GM18511 (cell line): ENCODE measurements around the gene MARCHF7.

ENCODE experiments used
- ATAC-seq: cut with Tn5 transposase; IDR thresholded peaks from one replicate; pipeline ENCODE4 v1.9.1; 2021; ENCODE audit warnings: mild to moderate bottlenecking, moderate library complexity; ENCODE audit not compliant: unreplicated experiment

The MARCHF7 gene

DNA sequence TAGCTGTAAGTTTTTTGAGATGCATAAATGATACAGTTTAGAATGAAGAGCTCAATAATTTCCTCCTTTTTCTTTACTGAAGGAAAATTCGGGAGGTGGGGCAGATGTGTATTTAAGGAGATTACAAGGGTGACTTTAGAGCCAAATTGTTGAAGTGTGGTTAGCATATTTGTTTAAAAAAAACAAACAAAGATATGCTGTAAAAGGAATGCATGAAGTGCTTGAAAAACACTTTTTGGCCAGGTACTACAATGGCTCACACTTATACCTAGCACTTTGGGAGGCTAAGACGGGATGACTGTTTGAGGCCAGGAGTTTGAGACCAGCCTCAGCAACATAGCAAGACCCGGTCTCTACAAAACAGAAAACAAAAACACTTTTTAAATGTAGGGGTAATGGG, 47.3 kb downstream of the MARCHF7 start:
- no peak for ATAC-seq

DNA sequence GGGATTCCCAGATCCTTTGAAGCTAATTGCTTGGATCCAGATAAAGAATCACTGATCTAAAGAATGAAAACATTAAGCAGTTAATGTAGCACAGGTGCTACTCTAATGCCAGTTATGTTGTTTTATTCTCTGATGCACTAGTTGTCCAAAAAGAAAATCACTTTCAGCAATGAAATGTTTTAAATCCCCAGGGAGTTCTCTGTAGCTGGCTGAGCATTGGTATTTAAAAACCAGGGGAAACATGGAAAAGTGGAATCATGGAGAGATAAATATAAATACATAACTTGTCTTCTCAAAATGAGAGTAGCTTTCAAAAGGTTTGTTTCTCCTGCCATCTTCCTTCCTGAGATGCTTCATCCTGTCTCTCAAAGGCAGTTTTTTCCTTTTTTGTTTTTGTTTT, 48.0 kb downstream of the MARCHF7 start:
- ATAC-seq, result no peak

DNA sequence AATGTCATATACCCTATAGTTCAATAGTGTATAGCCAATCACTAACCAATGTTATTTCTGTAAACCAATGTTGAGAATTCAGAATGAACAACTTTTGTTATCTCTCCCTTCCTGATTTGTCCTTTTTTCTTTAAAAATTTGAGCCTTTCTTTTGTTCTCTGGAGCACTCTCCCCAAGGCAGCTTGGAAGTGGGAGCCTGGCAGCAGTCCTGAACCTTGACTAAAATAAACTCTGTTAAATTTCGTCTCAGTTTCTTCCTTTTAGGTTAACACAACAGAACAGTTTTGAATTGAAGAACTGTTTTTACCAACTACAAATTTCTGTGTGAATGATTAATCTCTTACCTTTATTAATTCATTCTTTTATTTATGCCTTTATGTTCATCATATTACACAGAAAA, 49.8 kb downstream of the MARCHF7 start:
- no peak for ATAC-seq
